Right lobe of liver (tissue), 6 donors: ENCODE data around the gene LMAN1. TPM values are rescaled to one million over a fixed set of nuclear protein-coding genes. Genes with fewer than 3 reads are reported as not detected.

Experiments used
- ATAC-seq, 4 donors: fragments of 200-7000 bp; cut with Tn5 transposase; one replicate each; pipeline ENCODE4 v1.9.1; 2020; ENCODE audit warnings: mild to moderate bottlenecking in 4 of 4, moderate library complexity in 4 of 4
- DNase-seq, 3 donors: peaks; one replicate each; pipeline ENCODE4 v3.0.0-alpha.2; 2020
- H3K27ac ChIP-seq, 3 donors: fragments of 200-600 bp; one replicate each; pipeline ENCODE4 v1.8.0; 2022
- H3K27me3 ChIP-seq, 2 donors: fragments of 200-600 bp; one replicate each; pipeline ENCODE4 v1.8.0; 2022
- H3K36me3 ChIP-seq, 4 donors: fragments of 200-600 bp; sonication (generic) in 1 of 4; one replicate each; pipeline versions ENCODE4 v1.5.1 to v1.8.0; 2017 to 2022; ENCODE audit warnings: control low read depth in 1 of 4
- H3K4me1 ChIP-seq, 4 donors: fragments of 200-600 bp; sonication (generic) in 1 of 4; one replicate each; pipeline versions ENCODE4 v1.5.1 to v1.8.0; 2017 to 2022; ENCODE audit warnings: control low read depth in 1 of 4
- H3K4me3 ChIP-seq, 3 donors: fragments of 200-600 bp; one replicate each; pipeline ENCODE4 v1.8.0; 2022
- H3K9me3 ChIP-seq, 4 donors: fragments of 200-600 bp; sonication (generic) in 1 of 4; one replicate each; pipeline versions ENCODE4 v1.5.1 to v1.8.0; 2017 to 2022; ENCODE audit warnings: control low read depth in 1 of 4
- CTCF ChIP-seq, 4 donors: fragments of 200-600 bp in 3 of 4; fragments of 450-650 bp in 1 of 4; IDR thresholded peaks; one replicate each; pipeline versions ENCODE4 v1.5.1 to v1.8.0; 2016 to 2022; ENCODE audit warnings: antibody characterized with exemption in 4 of 4, mild to moderate bottlenecking in 2 of 4
- POLR2A ChIP-seq: fragments of 450-650 bp; IDR thresholded peaks from one replicate; pipeline ENCODE4 v1.6.1; 2017; ENCODE audit warnings: antibody characterized with exemption, mild to moderate bottlenecking
- WGBS: methylation state at CpG from one replicate; pipeline ENCODE4 v1.1.6; 2018; ENCODE audit warnings: low coverage, low lambda C conversion rate; ENCODE audit not compliant: insufficient coverage; ENCODE audit errors: missing lambda C conversion rate; 5-methylcytosine and 5-hydroxymethylcytosine counted together
- intact Hi-C, 2 donors: fragments of 100-400 bp; cut with DNase I; formaldehyde crosslinking; loops; one replicate each; pipeline versions ENCODE4 v1.11.2 to v1.14.1; 2022
- total RNA-seq, 6 experiments: library from RNA; depleted of rRNA in 2 of 6; stranded (reverse); fragments of >200 nt in 2 of 6; fragmentation: NEBNext Ultra II Directional in 3 of 6; extraction: Animal tissue kit (Norgen Biotek cat#: 25700) in 3 of 6; gene quantifications; one replicate each; pipeline versions ENCODE4 v1.1.0 to v1.2.4, GENCODE V29; 2016 to 2023
- donor health status: DM: no; HTN: yes; CAD: no.
- donor health status: DM: no; HTN: no; CAD: no.
- donor health status: DM: no; HTN: no; CAD: no.
- donor health status: DM: no; HTN: yes; CAD: no.
- donor health status: DM: no; HTN: yes; CAD: no.

The LMAN1 gene
- total RNA-seq, 6 experiments from 2014 or later = 67.8 to 136 (median 108) TPM

GRCh38 chr18:59376351-59376935 lies 17.4 kb upstream of the LMAN1 start:
- DNase-seq (no peak), ATAC-seq (no peak)
- no peaks in the 10 kb centered on the region for H3K27me3 ChIP-seq
- TF ChIP-seq CTCF (IDR thresholded peaks at IDR 0.05) (no peak), POLR2A (no peak)
- no peaks in the 10 kb centered on the region for H3K36me3 ChIP-seq
- WGBS = 60% methylated on average over 7 of the region's 7 CpGs
- H3K27ac ChIP-seq = no peak overlapping the region
- intact Hi-C loops = no loop called here
- no peaks in the 10 kb centered on the region for H3K9me3 ChIP-seq
- no peak overlapping the region for H3K4me3 ChIP-seq
- no peaks in the 10 kb centered on the region for H3K4me1 ChIP-seq

- WGBS = 38% methylated on average over 3 of the region's 3 CpGs
These were observed 15.1 kb upstream of the LMAN1 start for GRCh38 chr18:59374128-59374527.

GRCh38 chr18:59372975-59373374 lies 13.9 kb upstream of the LMAN1 start:
- no peak for ATAC-seq
- TF ChIP-seq CTCF (IDR thresholded peaks at IDR 0.05) (no peak), POLR2A (no peak)
- WGBS = 60% methylated on average over 2 of the region's 2 CpGs

More at GRCh38 chr18:59374128-59374527, 15.1 kb upstream of the LMAN1 start:
- Histone ChIP-seq H3K4me1 (no peaks in the 10 kb centered on the region), H3K36me3 (no peaks in the 10 kb centered on the region), H3K4me3 (no peak overlapping the region), H3K9me3 (no peaks in the 10 kb centered on the region), H3K27ac (no peak overlapping the region), H3K27me3 (no peaks in the 10 kb centered on the region)
- DNase-seq (no peak), ATAC-seq (no peak)
- intact Hi-C loops = no loop called here
- TF ChIP-seq POLR2A = no peak

GRCh38 chr18:59360381-59360780 lies 1.3 kb upstream of the LMAN1 start:
- DNase-seq (no peak), ATAC-seq (no peak)
- Histone ChIP-seq H3K27ac (no peak overlapping the region), H3K36me3 (peaks cover 0 to 2% (median under 1%) of the 10 kb centered on the region in 4 donors), H3K4me1 (peaks cover 0 to 14% (median 0%) of the 10 kb centered on the region in 4 donors), H3K27me3 (no peaks in the 10 kb centered on the region), H3K4me3 (no peak overlapping the region), H3K9me3 (no peaks in the 10 kb centered on the region)
- intact Hi-C loops = no loop called here
- TF ChIP-seq POLR2A (no peak), CTCF (IDR thresholded peaks at IDR 0.05) (no peak)
- 100% methylated on average over 3 of the region's 3 CpGs for WGBS

More at GRCh38 chr18:59372975-59373374, 13.9 kb upstream of the LMAN1 start:
- Histone ChIP-seq H3K27me3 (no peaks in the 10 kb centered on the region), H3K4me1 (no peaks in the 10 kb centered on the region), H3K27ac (no peak overlapping the region), H3K4me3 (no peak overlapping the region), H3K36me3 (no peaks in the 10 kb centered on the region), H3K9me3 (no peaks in the 10 kb centered on the region)
- intact Hi-C loops = no loop called here
- no peak for DNase-seq

- TF ChIP-seq POLR2A = no peak
- no peak for TF ChIP-seq CTCF (IDR thresholded peaks at IDR 0.05)
- Histone ChIP-seq H3K36me3 (peaks cover 3 to 11% (median 4%) of the 10 kb centered on the region in 4 donors), H3K4me1 (peaks cover 0 to 14% (median 0%) of the 10 kb centered on the region in 4 donors), H3K27me3 (no peaks in the 10 kb centered on the region), H3K4me3 (peak overlapping the region; percentile 88 to 97 (median 90)), H3K9me3 (no peaks in the 10 kb centered on the region), H3K27ac (no peak overlapping the region)
- ATAC-seq (peak; percentile 7 to 45 (median 19)), DNase-seq (no peak)
- intact Hi-C loops = no loop called here
- WGBS = 0% methylated on average over 4 of the region's 4 CpGs
These were observed 499 bp upstream of the LMAN1 start for GRCh38 chr18:59359576-59359952.
